Aortic smooth muscle cell (primary cell): ENCODE results near the gene SYN1. TPM values are rescaled to one million over a fixed set of nuclear protein-coding genes. Genes with fewer than 3 reads are reported as not detected.

Experiments
- total RNA-seq: library from RNA; depleted of rRNA; stranded (reverse); fragments of >200 nt; gene quantifications from 2 replicates; pipeline ENCODE4 v1.2.3, GENCODE V29; 2014

Gene SYN1
- total RNA-seq: 0.19 and 0.40 TPM in 2 replicates

DNA sequence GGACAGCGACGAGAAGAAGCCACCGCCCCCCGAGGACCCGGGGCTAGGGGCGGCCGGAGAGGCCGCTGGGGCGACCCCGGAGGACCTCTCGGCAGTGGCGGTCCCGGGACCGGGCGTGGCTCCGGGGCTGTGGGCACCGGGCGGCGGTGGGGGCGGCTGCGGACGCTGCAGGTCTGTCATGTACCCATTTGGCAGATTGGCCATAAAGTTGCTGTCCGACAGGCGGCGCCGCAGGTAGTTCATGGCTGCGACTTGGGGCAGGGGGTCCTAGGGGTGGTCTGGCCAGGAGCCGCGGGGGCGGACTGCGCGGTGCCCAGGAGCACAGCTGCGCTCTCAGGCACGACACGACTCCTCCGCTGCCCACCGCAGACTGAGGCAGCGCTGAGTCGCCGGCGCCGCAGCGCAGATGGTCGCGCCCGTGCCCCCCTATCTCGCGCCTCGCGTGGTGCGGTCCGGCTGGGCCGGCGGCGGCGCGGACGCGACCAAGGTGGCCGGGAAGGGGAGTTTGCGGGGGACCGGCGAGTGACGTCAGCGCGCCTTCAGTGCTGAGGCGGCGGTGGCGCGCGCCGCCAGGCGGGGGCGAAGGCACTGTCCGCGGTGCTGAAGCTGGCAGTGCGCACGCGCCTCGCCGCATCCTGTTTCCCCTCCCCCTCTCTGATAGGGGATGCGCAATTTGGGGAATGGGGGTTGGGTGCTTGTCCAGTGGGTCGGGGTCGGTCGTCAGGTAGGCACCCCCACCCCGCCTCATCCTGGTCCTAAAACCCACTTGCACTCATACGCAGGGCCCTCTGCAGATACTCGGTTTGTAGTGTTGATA, at the start of gene SYN1:
Gene SYN1 (minus strand): TSS at position 372 of the 817 bp plus-strand sequence. CDS start 129 bp downstream, at position 243.

DNA sequence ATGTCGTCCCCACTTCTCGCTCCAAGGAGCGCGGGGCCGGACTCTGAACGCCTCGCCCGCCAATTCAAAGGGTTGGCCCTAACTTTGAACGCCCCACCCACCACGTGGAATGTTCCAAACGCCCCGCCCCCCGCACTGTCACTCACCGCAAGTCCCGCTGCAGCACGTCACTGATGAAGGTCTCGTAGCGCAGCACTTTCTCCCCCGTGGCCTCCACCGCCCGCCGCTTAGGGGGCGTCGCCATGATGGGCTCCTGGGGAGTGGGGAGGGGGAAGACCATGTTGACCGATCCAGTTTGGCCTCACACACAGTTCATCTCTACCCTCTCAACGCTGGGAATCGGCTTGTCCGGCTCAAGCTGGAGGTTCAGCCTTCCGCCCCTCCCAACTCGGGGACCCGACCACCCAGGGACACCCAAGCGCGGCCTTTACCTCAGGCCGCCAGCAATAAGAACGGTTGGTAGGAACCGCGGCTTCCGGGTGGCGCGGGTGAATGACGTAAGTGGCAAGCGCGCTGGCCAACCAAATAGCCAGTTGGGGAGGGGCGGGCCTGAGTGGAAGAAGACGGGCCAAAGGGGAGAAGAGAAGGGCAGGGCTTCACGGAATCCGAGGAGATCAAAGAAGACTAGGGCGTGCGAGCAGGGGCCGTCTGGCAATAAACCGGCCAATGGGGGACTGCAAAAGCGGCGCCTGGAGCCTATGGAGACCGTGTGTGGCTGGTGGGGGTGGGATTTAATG, 39.2 kb upstream of the SYN1 start, which contains the start of gene UXT:
Gene UXT (minus strand): TSS at position 497 of the 737 bp plus-strand sequence. CDS start 253 bp downstream, at position 244.

DNA sequence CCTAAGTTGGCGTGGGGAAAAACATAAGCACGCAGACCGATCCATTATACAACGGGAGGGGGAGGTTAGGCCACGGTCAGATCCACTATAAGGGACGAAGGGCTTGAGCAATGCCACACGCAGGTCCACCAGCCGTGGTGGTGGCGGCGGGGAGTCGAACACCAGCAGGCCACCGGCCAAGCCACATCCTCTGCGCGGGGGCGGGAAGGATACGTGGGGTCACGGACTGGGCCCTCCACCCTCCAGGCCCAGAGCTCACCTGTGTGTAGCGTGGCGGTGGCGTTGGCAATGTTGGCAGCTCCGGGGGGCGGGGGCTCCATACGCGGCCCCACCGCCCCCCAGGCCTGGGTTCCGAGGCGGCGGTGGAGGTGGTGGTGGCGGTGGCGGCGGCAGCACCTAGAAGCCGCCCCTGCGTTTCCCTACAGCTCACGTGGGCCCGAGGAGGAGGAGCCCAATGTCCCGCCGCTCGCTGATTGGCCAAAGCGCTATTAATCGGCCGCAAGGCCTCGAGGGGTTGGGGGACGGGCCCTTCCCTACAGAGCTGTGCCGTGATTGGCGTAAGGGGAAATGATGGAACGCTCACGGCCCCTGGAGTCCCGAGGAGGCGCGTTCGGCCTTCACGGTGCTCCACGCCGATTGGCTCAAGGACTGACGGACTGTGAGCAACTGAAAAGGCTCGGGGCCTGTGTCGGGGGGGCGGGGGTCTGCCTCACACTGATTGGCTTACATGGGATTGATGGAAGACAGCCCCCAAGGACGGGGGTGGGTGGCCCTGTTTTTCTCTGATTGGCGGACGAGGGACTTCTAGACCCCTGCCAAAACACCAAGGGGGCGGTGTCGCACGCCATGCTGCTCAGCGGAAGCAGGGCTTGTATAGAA, 30.7 kb upstream of the SYN1 start, which contains the start of gene ELK1:
Gene ELK1 (minus strand): TSS at position 400 of the 879 bp plus-strand sequence. CDS start 9,122 bp downstream, outside the sequence.

DNA sequence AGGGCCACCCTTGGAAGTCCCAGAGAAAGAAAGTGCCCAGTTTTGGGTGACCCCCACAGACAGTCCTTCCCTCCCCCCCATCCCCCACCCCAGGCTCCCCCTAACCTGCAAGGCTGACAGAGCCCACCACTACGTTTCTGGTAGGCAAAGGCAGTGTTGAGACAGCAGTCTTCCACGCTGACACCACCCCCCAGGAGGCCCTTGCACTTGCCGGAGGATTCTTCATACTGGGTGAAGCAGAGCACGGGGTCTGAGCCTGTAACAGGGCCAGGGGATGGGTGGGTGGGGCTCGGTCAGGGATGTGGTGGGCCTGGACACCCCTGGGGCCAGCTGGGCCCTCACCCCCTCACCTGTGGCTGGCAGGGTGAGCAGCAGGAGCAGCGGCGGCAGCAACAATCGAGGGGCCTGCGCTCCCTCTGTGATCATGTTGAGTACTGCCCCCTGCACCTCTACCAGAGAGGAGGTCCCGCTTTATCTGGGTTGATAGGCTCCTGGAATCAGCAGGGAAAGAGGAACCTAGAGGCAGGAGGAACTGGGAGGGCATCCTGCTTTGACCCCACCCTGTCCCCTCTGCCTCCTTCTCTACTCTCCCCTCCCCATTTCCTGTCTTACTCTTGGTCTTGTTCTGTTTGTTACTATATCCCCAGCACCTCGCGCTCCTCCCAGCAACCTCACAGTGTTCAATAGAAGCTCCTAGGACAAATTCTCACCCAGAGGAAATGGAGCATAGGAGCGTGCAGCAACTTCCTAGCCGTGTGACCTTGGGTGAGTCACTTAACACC, 10.0 kb upstream of the SYN1 start, which contains the start of gene CFP:
Gene CFP (minus strand): TSS at position 512 of the 782 bp plus-strand sequence. CDS start 86 bp downstream, at position 426.

DNA sequence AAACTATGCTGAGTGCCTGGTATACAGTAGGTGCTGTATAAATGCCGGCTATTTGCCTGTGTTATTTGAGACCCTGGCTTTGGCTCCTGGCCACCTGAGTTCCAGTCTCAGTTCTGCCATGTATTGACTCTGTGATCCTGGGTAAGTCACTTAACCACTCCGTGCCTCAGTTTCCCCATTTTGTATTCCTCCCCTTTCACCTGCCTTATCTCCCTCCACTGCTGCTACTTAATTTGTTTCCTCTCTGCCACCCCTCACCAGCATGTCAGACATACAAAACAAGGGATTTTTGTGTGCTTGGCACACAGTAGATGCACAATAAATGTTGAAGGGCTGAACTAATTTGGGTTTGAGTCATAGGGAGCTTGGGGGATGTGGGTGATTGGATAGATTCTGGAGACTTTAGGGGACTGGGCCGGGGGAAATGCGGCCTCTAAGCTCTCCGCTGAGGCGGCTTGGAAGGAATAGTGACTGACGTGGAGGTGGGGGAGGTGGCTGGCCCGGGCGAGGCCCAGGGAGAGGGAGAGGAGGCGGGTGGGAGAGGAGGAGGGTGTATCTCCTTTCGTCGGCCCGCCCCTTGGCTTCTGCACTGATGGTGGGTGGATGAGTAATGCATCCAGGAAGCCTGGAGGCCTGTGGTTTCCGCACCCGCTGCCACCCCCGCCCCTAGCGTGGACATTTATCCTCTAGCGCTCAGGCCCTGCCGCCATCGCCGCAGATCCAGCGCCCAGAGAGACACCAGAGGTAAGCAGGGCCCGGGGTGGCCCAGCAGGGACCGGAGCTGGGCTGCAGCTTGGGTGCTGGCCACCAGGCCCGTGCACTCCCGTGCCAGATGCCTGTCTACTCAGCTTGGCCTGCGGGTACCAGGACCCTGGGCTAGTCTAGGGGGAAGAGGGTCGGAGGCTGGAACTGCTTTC, 37.7 kb downstream of the SYN1 start, which contains the start of gene TIMP1:
Gene TIMP1 (plus strand): TSS at position 706 of the 917 bp plus-strand sequence. CDS start 980 bp downstream, outside the sequence.

DNA sequence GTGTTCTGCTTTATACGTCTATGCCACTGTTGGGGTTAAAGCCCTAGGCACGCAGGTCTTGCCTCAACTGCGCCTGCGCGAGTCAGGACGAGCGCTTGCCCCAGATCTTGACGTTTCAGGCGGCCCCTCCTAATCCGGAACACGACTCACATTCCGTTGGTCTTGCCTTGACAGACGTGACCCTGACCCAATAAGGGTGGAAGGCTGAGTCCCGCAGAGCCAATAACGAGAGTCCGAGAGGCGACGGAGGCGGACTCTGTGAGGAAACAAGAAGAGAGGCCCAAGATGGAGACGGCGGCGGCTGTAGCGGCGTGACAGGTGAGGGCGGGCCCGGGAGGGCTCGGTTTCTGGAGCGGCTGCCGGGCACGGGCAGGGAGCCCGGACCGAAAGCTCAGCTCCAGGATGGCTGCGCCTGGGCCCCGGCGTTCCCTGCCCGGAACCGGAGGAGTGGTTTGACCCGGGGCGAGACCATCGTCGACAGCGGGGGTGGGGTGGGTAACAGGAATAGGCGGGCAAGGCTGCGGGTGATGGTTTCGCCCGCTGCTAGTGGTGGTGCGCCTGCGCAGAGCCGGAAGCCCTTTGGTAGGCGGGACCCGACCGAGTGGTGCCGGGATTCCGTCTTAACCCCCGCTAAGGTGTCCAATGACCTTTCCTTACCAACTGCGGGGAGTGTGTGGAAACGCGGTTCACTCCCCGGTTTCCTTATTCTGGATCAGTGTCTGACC, 58.6 kb downstream of the SYN1 start, which contains the start of gene ARAF:
Gene ARAF (plus strand): TSS at position 272 of the 725 bp plus-strand sequence. CDS start 1,763 bp downstream, outside the sequence.

Other genes with a start within 250 kb of the SYN1 start
- 0.12 and 0.13 TPM in 2 replicates for gene ZNF157, start 249.3 kb downstream of the SYN1 start, total RNA-seq
- 5.5 and 7.4 TPM in 2 replicates for gene ZNF41, start 136.6 kb downstream of the SYN1 start, total RNA-seq
- gene ARAF, start 58.7 kb downstream of the SYN1 start, total RNA-seq: 14.7 and 15.1 TPM in 2 replicates
- 439 and 508 TPM in 2 replicates for gene TIMP1, start 37.4 kb downstream of the SYN1 start, total RNA-seq
- 0.13 and 0.25 TPM in 2 replicates for gene CFP, start 10.1 kb upstream of the SYN1 start, total RNA-seq
- 12.1 and 13.6 TPM in 2 replicates for gene ELK1, start 30.7 kb upstream of the SYN1 start, total RNA-seq
- gene UXT, start 39.3 kb upstream of the SYN1 start, total RNA-seq: 104 and 120 TPM in 2 replicates
- 4.5 and 4.8 TPM in 2 replicates for gene ZNF81, start 217.0 kb upstream of the SYN1 start, total RNA-seq